H1 (cell line): ENCODE results near the gene SLC2A13. TPM values are rescaled to one million over a fixed set of nuclear protein-coding genes. Genes with fewer than 3 reads are reported as not detected.

Source experiments
- CTCF ChIA-PET: fragments of 300-600 bp; sonication (Branson Sonifier 250); formaldehyde crosslinking; loops from one replicate; lab custom pipeline; 2021; ENCODE audit not compliant: partially characterized antibody; lab: Charles Lee
- POLR2A ChIA-PET: fragments of 300-600 bp; sonication (Branson Sonifier 250); formaldehyde crosslinking; loops from one replicate; lab custom pipeline; 2021; ENCODE audit warnings: inconsistent platforms; ENCODE audit not compliant: partially characterized antibody; lab: Charles Lee
- DNase-seq, 2 experiments: peaks; one replicate each; pipeline versions ENCODE4 v3.0.0 to v3.0.0-alpha.2; 2010 to 2022; ENCODE audit warnings: low spot score in 2 of 2, low read depth in 1 of 2, mixed read lengths in 1 of 2
- FAIRE-seq: peaks from 2 replicates; lab custom pipeline; 2011; peaks lifted over from hg19 to GRCh38; lab: Jason Lieb, UNC
- H2AFZ ChIP-seq: 2 replicates; pipeline ENCODE4 v1.8.1; 2012; ENCODE audit warnings: low read length, inconsistent platforms
- H2AK5ac ChIP-seq: 2 replicates; pipeline ENCODE4 v1.6.1; 2013; ENCODE audit warnings: low read depth, low read length
- H2BK120ac ChIP-seq: replicated peaks from 2 replicates; pipeline ENCODE3; 2013; ENCODE audit warnings: low read depth, low read length, inconsistent platforms
- H2BK12ac ChIP-seq: 2 replicates; pipeline ENCODE4 v1.6.1; 2013; ENCODE audit warnings: low read depth, low read length
- H2BK15ac ChIP-seq: 2 replicates; pipeline ENCODE4 v1.6.1; 2013; ENCODE audit warnings: low read length
- H2BK20ac ChIP-seq: 2 replicates; pipeline ENCODE4 v1.6.1; 2013; ENCODE audit warnings: low read length
- H2BK5ac ChIP-seq: 2 replicates; pipeline ENCODE4 v1.6.1; 2013; ENCODE audit warnings: low read depth, low read length
- H3K14ac ChIP-seq: 2 replicates; pipeline ENCODE4 v1.6.1; 2013; ENCODE audit warnings: inconsistent platforms; ENCODE audit not compliant: insufficient read length
- H3K18ac ChIP-seq: 2 replicates; pipeline ENCODE4 v1.6.1; 2013; ENCODE audit warnings: low read length; ENCODE audit errors: extremely low read depth
- H3K23ac ChIP-seq: 2 replicates; pipeline ENCODE4 v1.6.1; 2013; ENCODE audit warnings: inconsistent platforms; ENCODE audit not compliant: insufficient read length
- H3K23me2 ChIP-seq: 2 replicates; pipeline ENCODE4 v1.6.1; 2013; ENCODE audit warnings: low read depth, low read length
- H3K27ac ChIP-seq: 2 replicates; pipeline ENCODE4 v1.6.1; 2011; ENCODE audit warnings: low read depth, low read length, inconsistent platforms
- H3K27me3 ChIP-seq, 4 experiments: replicated peaks in 1 of 4; 1 replicate in 1 of 4; 2 replicates in 3 of 4; pipeline versions ENCODE4 v1.6.1 to v1.8.1; 2011 to 2013; ENCODE audit warnings: low read length in 3 of 4, mild to moderate bottlenecking in 3 of 4, inconsistent platforms in 2 of 4, mixed read lengths in 2 of 4, moderate library complexity in 1 of 4; ENCODE audit not compliant: control insufficient read depth in 3 of 4, insufficient read depth in 3 of 4; ENCODE audit errors: extremely low read depth in 1 of 4
- H3K36me3 ChIP-seq, 4 experiments: 2 replicates each; pipeline versions ENCODE4 v1.6.1 to v1.8.1; 2011 to 2013; ENCODE audit warnings: mild to moderate bottlenecking in 4 of 4, low read length in 3 of 4, moderate library complexity in 2 of 4, control low read depth in 1 of 4, inconsistent platforms in 1 of 4; ENCODE audit not compliant: insufficient read depth in 4 of 4, control insufficient read depth in 2 of 4
- H3K4ac ChIP-seq: replicated peaks from 2 replicates; pipeline ENCODE3; 2013; ENCODE audit warnings: low read length, low read depth, mixed read lengths, inconsistent platforms; ENCODE audit not compliant: insufficient read length
- H3K4me1 ChIP-seq, 4 experiments: replicated peaks in 1 of 4; 1 replicate in 1 of 4; 2 replicates in 3 of 4; pipeline versions ENCODE4 v1.6.1 to v1.8.1; 2011 to 2013; ENCODE audit warnings: low read length in 3 of 4, inconsistent platforms in 2 of 4, mixed read lengths in 1 of 4; ENCODE audit not compliant: insufficient read depth in 4 of 4, control insufficient read depth in 3 of 4
- H3K4me2 ChIP-seq, 2 experiments: 2 replicates each; pipeline versions ENCODE4 v1.6.1 to v1.8.1; 2011 to 2013; ENCODE audit warnings: low read depth in 2 of 2, low read length in 2 of 2, control low read depth in 1 of 2, inconsistent platforms in 1 of 2, mild to moderate bottlenecking in 1 of 2; ENCODE audit not compliant: insufficient read depth in 1 of 2
- H3K4me3 ChIP-seq, 4 experiments: fragments of 200-600, 300-600 bp in 1 of 4; sonication (generic), shearing (Covaris generic), sonication (Bioruptor Twin) in 1 of 4; 2 replicates each; pipeline versions ENCODE4 v1.5.1 to v1.8.1; 2011 to 2016; ENCODE audit warnings: low read length in 4 of 4, low read depth in 3 of 4, control low read depth in 2 of 4, inconsistent platforms in 2 of 4, mild to moderate bottlenecking in 2 of 4, mixed read lengths in 1 of 4, moderate library complexity in 1 of 4; ENCODE audit not compliant: insufficient read depth in 2 of 4; ENCODE audit errors: extremely low read depth in 1 of 4
- H3K56ac ChIP-seq: replicated peaks from 2 replicates; pipeline ENCODE3; 2013; ENCODE audit warnings: low read depth, mild to moderate bottlenecking, mixed read lengths, low read length, inconsistent platforms; ENCODE audit not compliant: insufficient read length
- H3K79me1 ChIP-seq: 2 replicates; pipeline ENCODE4 v1.6.1; 2013; ENCODE audit warnings: low read depth, low read length, control low read depth
- H3K79me2 ChIP-seq, 2 experiments: 2 replicates each; pipeline versions ENCODE4 v1.6.1 to v1.8.1; 2012 to 2013; ENCODE audit warnings: low read length in 2 of 2, mild to moderate bottlenecking in 2 of 2, inconsistent platforms in 1 of 2; ENCODE audit not compliant: insufficient read depth in 2 of 2, control insufficient read depth in 1 of 2
- H3K9ac ChIP-seq, 4 experiments: replicated peaks in 1 of 4; 1 replicate in 1 of 4; 2 replicates in 3 of 4; pipeline versions ENCODE4 v1.6.1 to v1.8.1; 2011 to 2013; ENCODE audit warnings: low read depth in 3 of 4, low read length in 3 of 4, control low read depth in 2 of 4, mild to moderate bottlenecking in 2 of 4, moderate library complexity in 2 of 4, inconsistent platforms in 1 of 4; ENCODE audit errors: extremely low read depth in 1 of 4
- H3K9me3 ChIP-seq, 2 experiments: 2 replicates each; pipeline versions ENCODE4 v1.6.1 to v1.8.1; 2012 to 2013; ENCODE audit warnings: mild to moderate bottlenecking in 2 of 2, moderate library complexity in 2 of 2, control low read depth in 1 of 2, inconsistent platforms in 1 of 2, low read depth in 1 of 2, low read length in 1 of 2, mixed read lengths in 1 of 2; ENCODE audit not compliant: insufficient read depth in 2 of 2
- H4K20me1 ChIP-seq, 2 experiments: replicated peaks in 1 of 2; 2 replicates each; pipeline versions ENCODE3 to v1.8.1; 2011 to 2013; ENCODE audit warnings: inconsistent platforms in 2 of 2, low read length in 2 of 2, mild to moderate bottlenecking in 1 of 2; ENCODE audit not compliant: insufficient read depth in 2 of 2, control insufficient read depth in 1 of 2
- H4K5ac ChIP-seq: 2 replicates; pipeline ENCODE4 v1.6.1; 2013; ENCODE audit warnings: low read length, low read depth, mixed read lengths, inconsistent platforms; ENCODE audit not compliant: insufficient read length
- H4K8ac ChIP-seq: 2 replicates; pipeline ENCODE4 v1.8.0; 2013; ENCODE audit warnings: mild to moderate bottlenecking, moderate library complexity, low read length, inconsistent platforms; ENCODE audit not compliant: insufficient read depth; ENCODE audit errors: extremely low read depth
- H4K91ac ChIP-seq: replicated peaks from 2 replicates; pipeline ENCODE3; 2013; ENCODE audit warnings: low read length, mixed read lengths, inconsistent platforms; ENCODE audit not compliant: insufficient read length
- BCL11A ChIP-seq, 2 experiments: IDR thresholded peaks; one replicate each; pipeline ENCODE4 v1.6.1; 2011; ENCODE audit warnings: low read depth in 2 of 2, low read length in 2 of 2, mild to moderate bottlenecking in 2 of 2
- CTBP2 ChIP-seq: IDR thresholded peaks from 2 replicates; pipeline ENCODE4 v1.7.0; 2011; ENCODE audit warnings: borderline replicate concordance, mild to moderate bottlenecking, moderate library complexity, mixed read lengths, low read length; ENCODE audit not compliant: insufficient read depth, insufficient read length
- GTF2F1 ChIP-seq: IDR thresholded peaks from 2 replicates; pipeline ENCODE4 v1.6.1; 2012; ENCODE audit warnings: low read depth, low read length, improper control_type of control experiment, borderline replicate concordance
- SUZ12 ChIP-seq: fragments of 200-600 bp; sonication (generic); IDR thresholded peaks from 2 replicates; pipeline ENCODE4 v1.6.1; 2012; ENCODE audit warnings: mild to moderate bottlenecking, inconsistent platforms, low read length, moderate library complexity, mixed read lengths
- TBP ChIP-seq: IDR thresholded peaks from 2 replicates; pipeline ENCODE4 v1.6.1; 2011; ENCODE audit warnings: low read depth, low read length, improper control_type of control experiment
- ZNF274 ChIP-seq: IDR thresholded peaks from 2 replicates; pipeline ENCODE4 v1.7.0; 2012; ENCODE audit warnings: low read length, borderline replicate concordance; ENCODE audit errors: extremely low read depth
- WGBS, 2 experiments: shearing (Covaris generic) in 1 of 2; methylation state at CpG; one replicate each; pipeline versions ENCODE4 v1.1.6 to v1.1.7; 2013 to 2015; ENCODE audit warnings: low lambda C conversion rate in 2 of 2, mixed read lengths in 2 of 2, inconsistent platforms in 1 of 2, low coverage in 1 of 2, missing lambda C conversion rate in 1 of 2; ENCODE audit not compliant: insufficient replicate concordance in 2 of 2, insufficient coverage in 1 of 2, insufficient read length in 1 of 2; ENCODE audit errors: extremely low coverage in 1 of 2, missing lambda C conversion rate in 1 of 2; 5-methylcytosine and 5-hydroxymethylcytosine counted together
- polyA plus RNA-seq, 7 experiments: library from polyadenylated mRNA; depleted of rRNA in 3 of 7; stranded (reverse) in 5 of 7; unstranded in 2 of 7; fragments of >200 nt in 5 of 7; fragments of 200-250 nt in 2 of 7; gene quantifications; 1 replicate in 5 of 7; 2 replicates in 1 of 7; 4 replicates in 1 of 7; pipeline versions ENCODE4 v1.2.1 to v1.2.3, GENCODE V29; 2011 to 2013; ENCODE audit warnings: missing spikeins in 2 of 7, mixed read lengths in 2 of 7
- total RNA-seq: library from RNA; stranded (reverse); fragmentation: NEBNext Ultra II Directional; extraction: Animal tissue kit (Norgen Biotek cat#: 25700); gene quantifications from 2 replicates; pipeline ENCODE4 v1.2.1, GENCODE V29; 2021

Gene SLC2A13
- total and polyA plus RNA-seq, 2 of the 8 experiments (the other 6 are each of a cell fraction or from before 2014, with no cell fraction given), result 2.8 to 9.6 TPM

DNA sequence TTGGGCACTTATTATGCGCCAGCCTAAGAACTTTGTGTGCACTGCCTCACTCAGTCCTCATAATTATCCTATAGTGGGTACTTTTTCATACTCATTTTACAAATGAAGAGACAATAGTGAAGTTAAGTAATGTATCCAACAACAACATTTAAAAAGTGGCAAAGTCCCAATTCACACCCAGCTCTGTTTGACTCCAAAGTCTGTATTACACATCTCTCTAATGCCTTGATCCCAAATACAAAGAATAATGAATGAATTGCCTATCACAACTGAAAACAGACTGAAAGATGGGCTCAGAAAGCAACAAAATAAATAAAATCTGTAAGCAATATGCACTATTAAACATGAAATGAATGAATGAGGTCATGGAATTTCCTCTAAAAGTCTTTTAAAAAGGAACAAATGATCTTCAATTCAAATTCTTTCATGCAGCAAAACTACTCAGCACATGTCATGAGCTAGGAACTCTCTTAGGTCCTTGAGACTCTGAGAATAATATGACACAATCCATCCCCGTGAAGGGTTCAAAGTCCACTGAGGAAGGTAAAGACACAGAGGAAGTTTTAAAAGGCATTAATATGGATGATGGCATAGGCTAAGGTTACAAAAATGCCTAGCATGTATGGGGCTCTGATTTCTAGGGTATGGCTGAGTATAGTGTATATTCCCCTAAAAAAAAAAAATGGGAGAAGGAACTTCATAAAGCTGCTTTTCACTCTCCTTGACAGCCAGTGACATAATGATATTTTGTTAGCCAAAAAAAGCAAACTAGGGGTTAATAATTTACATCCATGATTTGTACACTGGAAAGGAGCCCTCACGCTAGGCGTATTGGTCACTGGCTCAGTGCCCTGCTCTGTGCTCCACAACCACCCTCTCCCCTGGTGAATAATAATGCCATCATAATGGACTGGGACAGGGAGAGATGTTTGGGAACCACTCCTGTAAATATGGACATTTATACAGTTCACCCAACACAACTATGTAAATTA lies 103.4 kb downstream of the SLC2A13 start:
- POLR2A ChIA-PET, result no interaction called here
- H2BK5ac ChIP-seq, result no peak overlapping the region
- no peak for FAIRE-seq

More for the DNA sequence above, 103.4 kb downstream of the SLC2A13 start:
- Histone ChIP-seq H2AK5ac (no peak overlapping the region), H3K23ac (no peak overlapping the region), H3K4me1 (no peaks in the 10 kb centered on the region), H2BK12ac (no peak overlapping the region), H4K20me1 (no peaks in the 10 kb centered on the region), H4K91ac (no peak overlapping the region), H3K56ac (no peak overlapping the region), H2BK20ac (no peak overlapping the region), H2BK15ac (no peak overlapping the region), H3K79me1 (no peaks in the 10 kb centered on the region), H3K4ac (no peak overlapping the region), H4K5ac (no peak overlapping the region), H3K14ac (no peak overlapping the region), H3K18ac (no peak overlapping the region), H3K27ac (no peak overlapping the region), H3K27me3 (no peaks in the 10 kb centered on the region), H3K79me2 (no peaks in the 10 kb centered on the region), H2AFZ (no peak overlapping the region), H3K4me3 (no peak overlapping the region), H3K36me3 (peaks cover 0 to 6% (median 0%) of the 10 kb centered on the region in 4 experiments; a peak in 2 of 8 replicates), H3K4me2 (no peak overlapping the region), H2BK120ac (no peak overlapping the region), H3K23me2 (no peaks in the 10 kb centered on the region), H3K9ac (no peak overlapping the region), H3K9me3 (peaks cover 12 to 13% of the 10 kb centered on the region in 2 experiments; a peak in 3 of 4 replicates), H4K8ac (no peak overlapping the region)
- CTCF ChIA-PET, result interaction anchor here (0.9 to 2.5 kb wide), 5 partner anchors 9 to 204 kb away, joined by 3 to 7 read pairs (median 3); no protein-coding TSS in a partner anchor
- TF ChIP-seq CTBP2, result no peak
- TF ChIP-seq GTF2F1, result no peak
- TF ChIP-seq BCL11A (IDR thresholded peaks at IDR 0.05; ENCODE audit: low read depth in 2 of 2, low read length in 2 of 2), result no peak
- no peak for TF ChIP-seq ZNF274
- no peak for TF ChIP-seq TBP
- TF ChIP-seq SUZ12, result no peak
- no peak for DNase-seq
- WGBS, 2 experiments, result 93% methylated on average over 4 of the region's 4 CpGs; no CpG with 5 or more reads in 1 of the 2 experiments
